ENCODE data around the gene SLC49A3. TPM values are rescaled to one million over a fixed set of nuclear protein-coding genes. Genes with fewer than 3 reads are reported as not detected.

SLC49A3 gene
- total RNA-seq, 1 donor from 2014 or later, result 6.2 TPM

- no peak for FAIRE-seq
- Mint-ChIP-seq H3K9me3 (ENCODE audit: unreplicated experiment) (peaks cover 3% of the 10 kb centered on the region), H3K27me3 (ENCODE audit: low read depth, unreplicated experiment) (peaks cover 27% of the 10 kb centered on the region), H3K4me1 (ENCODE audit: low read depth, unreplicated experiment) (no peaks in the 10 kb centered on the region), H3K36me3 (ENCODE audit: low read depth, unreplicated experiment) (no peaks in the 10 kb centered on the region), H3K27ac (ENCODE audit: unreplicated experiment) (no peak overlapping the region), H3K4me3 (ENCODE audit: unreplicated experiment) (no peak overlapping the region)
- Histone ChIP-seq H3K4me2 (ENCODE audit: low read length) (no peak overlapping the region), H3K79me2 (ENCODE audit: insufficient read depth, low read length) (no peaks in the 10 kb centered on the region), H3K27me3 (ENCODE audit: insufficient read depth, low read length) (peaks cover 2% of the 10 kb centered on the region), H2AFZ (ENCODE audit: low read depth, low read length) (no peak overlapping the region), H3K36me3 (ENCODE audit: insufficient read depth, low read length) (no peaks in the 10 kb centered on the region), H3K27ac (ENCODE audit: low read depth, low read length) (no peak overlapping the region), H3K4me1 (ENCODE audit: insufficient read depth, low read length) (no peaks in the 10 kb centered on the region), H4K20me1 (ENCODE audit: insufficient read depth, low read length) (no peaks in the 10 kb centered on the region), H3K4me3 (ENCODE audit: insufficient read depth, low read depth, low read length) (no peak overlapping the region), H3K9me3 (ENCODE audit: insufficient read depth, low read depth, low read length) (peaks cover 4% of the 10 kb centered on the region), H3K9ac (ENCODE audit: low read length) (no peak overlapping the region)
- TF ChIP-seq CTCF (IDR thresholded peaks at IDR 0.05; ENCODE audit: insufficient read depth, low read depth, low read length) (no peak), EZH2 (IDR thresholded peaks at IDR 0.05; ENCODE audit: insufficient read depth, low read length) (no peak)
- no peak for DNase-seq (ENCODE audit: low read depth)
These were observed 51.2 kb downstream of the SLC49A3 start for GRCh38 chr4:637536-638280.

GRCh38 chr4:636628-637159 lies 52.3 kb downstream of the SLC49A3 start:
- no peaks in the 10 kb centered on the region for H3K4me1 ChIP-seq (ENCODE audit: insufficient read depth, low read length)
- no peak overlapping the region for H3K9ac ChIP-seq (ENCODE audit: low read length)
- H3K9me3 Mint-ChIP-seq (ENCODE audit: unreplicated experiment), result peaks cover 10% of the 10 kb centered on the region
- H3K27ac ChIP-seq (ENCODE audit: low read depth, low read length), result no peak overlapping the region
- no peaks in the 10 kb centered on the region for H3K36me3 ChIP-seq (ENCODE audit: insufficient read depth, low read length)
- no peaks in the 10 kb centered on the region for H4K20me1 ChIP-seq (ENCODE audit: insufficient read depth, low read length)
- TF ChIP-seq EZH2 (IDR thresholded peaks at IDR 0.05; ENCODE audit: insufficient read depth, low read length) (no peak), CTCF (IDR thresholded peaks at IDR 0.05; ENCODE audit: insufficient read depth, low read depth, low read length) (no peak)
- H3K27me3 Mint-ChIP-seq (ENCODE audit: low read depth, unreplicated experiment), result peaks cover 30% of the 10 kb centered on the region
- H3K4me3 ChIP-seq (ENCODE audit: insufficient read depth, low read depth, low read length), result no peak overlapping the region
- H3K9me3 ChIP-seq (ENCODE audit: insufficient read depth, low read depth, low read length), result peaks cover 14% of the 10 kb centered on the region
- DNase-seq (ENCODE audit: low read depth) (no peak), FAIRE-seq (no peak)
- H3K27ac Mint-ChIP-seq (ENCODE audit: unreplicated experiment), result no peak overlapping the region
- no peak overlapping the region for H3K4me3 Mint-ChIP-seq (ENCODE audit: unreplicated experiment)
- H3K4me1 Mint-ChIP-seq (ENCODE audit: low read depth, unreplicated experiment), result no peaks in the 10 kb centered on the region
- no peak overlapping the region for H2AFZ ChIP-seq (ENCODE audit: low read depth, low read length)
- H3K79me2 ChIP-seq (ENCODE audit: insufficient read depth, low read length), result no peaks in the 10 kb centered on the region
- H3K36me3 Mint-ChIP-seq (ENCODE audit: low read depth, unreplicated experiment), result no peaks in the 10 kb centered on the region
- peaks cover 2% of the 10 kb centered on the region for H3K27me3 ChIP-seq (ENCODE audit: insufficient read depth, low read length)
- H3K4me2 ChIP-seq (ENCODE audit: low read length), result no peak overlapping the region
